Measurements from ENCODE around the gene CFAP61. TPM values are rescaled to one million over a fixed set of nuclear protein-coding genes. Genes with fewer than 3 reads are reported as not detected.

The CFAP61 gene
- polyA plus RNA-seq, 1 of the 3 experiments (the other 2 are of a cell fraction), result 0.26 TPM

DNA sequence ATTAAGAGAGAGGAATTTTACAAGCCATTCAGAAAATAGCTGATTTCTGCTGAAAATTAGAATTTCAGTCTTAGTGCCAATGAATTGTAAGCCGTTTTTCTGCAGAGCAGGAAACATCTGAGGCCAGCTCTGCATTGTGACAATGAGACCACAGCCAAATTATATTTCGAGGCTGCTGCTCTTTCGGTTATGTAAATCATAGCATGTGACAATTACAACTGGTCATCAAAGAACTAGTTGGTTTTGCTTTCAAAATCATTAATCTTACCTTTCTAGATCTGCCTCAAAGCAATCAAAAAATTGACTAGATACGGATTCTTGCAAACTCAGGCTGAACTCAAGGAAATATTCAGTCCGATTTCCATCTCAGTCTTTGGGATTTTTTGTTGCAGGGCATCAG is 282.2 kb downstream of the CFAP61 start (continued):
- TF ChIP-seq, protein P1, sequence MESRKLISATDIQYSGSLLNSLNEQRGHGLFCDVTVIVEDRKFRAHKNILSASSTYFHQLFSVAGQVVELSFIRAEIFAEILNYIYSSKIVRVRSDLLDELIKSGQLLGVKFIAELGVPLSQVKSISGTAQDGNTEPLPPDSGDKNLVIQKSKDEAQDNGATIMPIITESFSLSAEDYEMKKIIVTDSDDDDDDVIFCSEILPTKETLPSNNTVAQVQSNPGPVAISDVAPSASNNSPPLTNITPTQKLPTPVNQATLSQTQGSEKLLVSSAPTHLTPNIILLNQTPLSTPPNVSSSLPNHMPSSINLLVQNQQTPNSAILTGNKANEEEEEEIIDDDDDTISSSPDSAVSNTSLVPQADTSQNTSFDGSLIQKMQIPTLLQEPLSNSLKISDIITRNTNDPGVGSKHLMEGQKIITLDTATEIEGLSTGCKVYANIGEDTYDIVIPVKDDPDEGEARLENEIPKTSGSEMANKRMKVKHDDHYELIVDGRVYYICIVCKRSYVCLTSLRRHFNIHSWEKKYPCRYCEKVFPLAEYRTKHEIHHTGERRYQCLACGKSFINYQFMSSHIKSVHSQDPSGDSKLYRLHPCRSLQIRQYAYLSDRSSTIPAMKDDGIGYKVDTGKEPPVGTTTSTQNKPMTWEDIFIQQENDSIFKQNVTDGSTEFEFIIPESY (IDR thresholded peaks at IDR 0.05; ENCODE audit: borderline replicate concordance, low read depth), result no peak
- TF ChIP-seq YY1 (IDR thresholded peaks at IDR 0.05; ENCODE audit: low read depth), result no peak
- no peak for TF ChIP-seq RAD21 (IDR thresholded peaks at IDR 0.05; ENCODE audit: low read length)
- TF ChIP-seq, protein P2, sequence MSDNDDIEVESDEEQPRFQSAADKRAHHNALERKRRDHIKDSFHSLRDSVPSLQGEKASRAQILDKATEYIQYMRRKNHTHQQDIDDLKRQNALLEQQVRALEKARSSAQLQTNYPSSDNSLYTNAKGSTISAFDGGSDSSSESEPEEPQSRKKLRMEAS (IDR thresholded peaks at IDR 0.05; ENCODE audit: low read depth), result no peak

GRCh38 chr20:20338133-20338730 is 285.9 kb downstream of the CFAP61 start:
- CTCF ChIA-PET, result interaction anchor here (0.6 to 0.7 kb wide), 2 partner anchors 24 to 72 kb away, joined by 3 read pairs; no protein-coding TSS in a partner anchor
- POLR2A ChIA-PET, result no interaction called here
- H4K20me1 ChIP-seq (ENCODE audit: insufficient read depth), result no peaks in the 10 kb centered on the region

More at GRCh38 chr20:20338133-20338730, 285.9 kb downstream of the CFAP61 start:
- Histone ChIP-seq H3K36me3 (replicated peaks in 1 of 2; ENCODE audit: control insufficient read depth in 1 of 2, insufficient read depth in 2 of 2, low read length in 1 of 2) (no peaks in the 10 kb centered on the region), H3K9me2 (no peaks in the 10 kb centered on the region), H3K9ac (no peak overlapping the region), H3K79me2 (ENCODE audit: insufficient read depth) (no peaks in the 10 kb centered on the region), H3K27me3 (ENCODE audit: insufficient read depth) (no peaks in the 10 kb centered on the region; the same call in 1 of the 2 replicates), H2AFZ (ENCODE audit: low read depth) (no peak overlapping the region), H3K27ac (ENCODE audit: low read depth in 2 of 2, low read length in 1 of 2) (no peak overlapping the region), H3K4me2 (no peak overlapping the region), H3F3A (replicated peaks; ENCODE audit: insufficient read depth) (no peaks in the 10 kb centered on the region), H3K9me3 (no peaks in the 10 kb centered on the region), H3K4me1 (ENCODE audit: control insufficient read depth in 1 of 2, insufficient read depth in 2 of 2, low read depth in 1 of 2, low read length in 1 of 2) (peaks cover 0 to 13% of the 10 kb centered on the region in 2 experiments; a peak in 2 of 4 replicates), H3K4me3 (ENCODE audit: low read depth in 2 of 2, low read length in 1 of 2) (no peak overlapping the region)
- 55% methylated on average over 12 of the region's 14 CpGs for WGBS (ENCODE audit: low lambda C conversion rate)
- TF ChIP-seq SMC3 (IDR thresholded peaks at IDR 0.05; ENCODE audit: low read depth, low read length) (no peak), USF1 (IDR thresholded peaks at IDR 0.05; ENCODE audit: borderline replicate concordance, low read depth) (no peak), GATA2 (CRISPR knock-in tag; IDR thresholded peaks at IDR 0.05) (no peak)
- TF ChIP-seq, protein P1 (IDR thresholded peaks at IDR 0.05; ENCODE audit: borderline replicate concordance, low read depth), result no peak
- DNase-seq, result no peak
